ENCODE data around the gene AP3B1. TPM values are rescaled to one million over a fixed set of nuclear protein-coding genes. Genes with fewer than 3 reads are reported as not detected.

Gene AP3B1
- total RNA-seq, 1 experiment from 2014 or later: 41.8 TPM

GRCh38 chr5:78065663-78066062 is 228.8 kb downstream of the AP3B1 start:
- Histone ChIP-seq H2AK5ac (ENCODE audit: insufficient read length, low read length) (no peak overlapping the region), H3K23ac (ENCODE audit: insufficient read length, low read depth, low read length) (no peak overlapping the region), H2BK120ac (ENCODE audit: low read depth, low read length, poor library complexity, severe bottlenecking) (no peak overlapping the region), H3K23me2 (ENCODE audit: insufficient read length, low read depth, low read length, poor library complexity, severe bottlenecking) (no peaks in the 10 kb centered on the region), H4K20me1 (ENCODE audit: control insufficient read depth, insufficient read depth, insufficient read length) (no peaks in the 10 kb centered on the region), H3K27me3 (ENCODE audit: insufficient read depth, low read length) (no peaks in the 10 kb centered on the region), H2AFZ (ENCODE audit: low read length) (no peak overlapping the region), H3K14ac (ENCODE audit: insufficient read depth, low read length) (no peak overlapping the region), H2BK12ac (ENCODE audit: insufficient read length, low read depth, low read length) (no peak overlapping the region), H3K27ac (ENCODE audit: insufficient read length, low read depth, low read length) (no peak overlapping the region), H3K4me2 (ENCODE audit: insufficient read depth, insufficient read length, low read length) (no peak overlapping the region), H3K4ac (ENCODE audit: low read depth, low read length) (no peak overlapping the region), H3K9ac (ENCODE audit: extremely low read depth, insufficient read length, low read length) (no peak overlapping the region), H2BK5ac (ENCODE audit: insufficient read length, low read length) (no peak overlapping the region), H2BK15ac (ENCODE audit: low read depth, low read length) (no peak overlapping the region), H4K91ac (ENCODE audit: insufficient read length, low read depth, low read length) (no peak overlapping the region), H4K5ac (ENCODE audit: insufficient read length, low read depth, low read length) (no peak overlapping the region), H3T11ph (ENCODE audit: low read length) (no peak overlapping the region), H3K4me1 (ENCODE audit: insufficient read depth, low read length) (no peaks in the 10 kb centered on the region), H3K18ac (ENCODE audit: insufficient read length, low read depth, low read length) (no peak overlapping the region), H3K79me2 (ENCODE audit: insufficient read depth, low read length) (no peaks in the 10 kb centered on the region; the same call in 1 of the 2 replicates), H3K56ac (ENCODE audit: insufficient read length, low read depth, low read length) (no peak overlapping the region), H3K9me3 (ENCODE audit: control insufficient read depth, low read depth, low read length) (no peaks in the 10 kb centered on the region), H2BK20ac (ENCODE audit: low read depth, low read length, poor library complexity, severe bottlenecking) (no peak overlapping the region), H4K8ac (replicated peaks; ENCODE audit: insufficient read length, low read depth, low read length) (no peak overlapping the region), H3K79me1 (ENCODE audit: insufficient read depth, low read depth, low read length, poor library complexity, severe bottlenecking) (no peaks in the 10 kb centered on the region)
- Mint-ChIP-seq H3K27ac (no peak overlapping the region), H3K27me3 (ENCODE audit: low read depth) (no peaks in the 10 kb centered on the region), H3K4me3 (no peak overlapping the region), H3K4me1 (peaks cover 7 to 8% of the 10 kb centered on the region in 2 experiments; a peak in 3 of 4 replicates), H3K36me3 (ENCODE audit: insufficient read depth in 1 of 3, low read depth in 3 of 3) (peaks cover 25 to 28% (median 28%) of the 10 kb centered on the region in 3 experiments), H3K9me3 (peaks cover 23% of the 10 kb centered on the region in 2 experiments)
- TF ChIP-seq CTCF (conservative IDR thresholded peaks at IDR 0.05): peak; percentile 50; the same call in 2 of the 3 replicates
- DNase-seq: peak; percentile 49
- no CpG with 5 or more reads among the region's 5 CpGs for WGBS (ENCODE audit: extremely low coverage, insufficient read length, low lambda C conversion rate)

Data from H9 (cell line).